Astrocyte (in vitro differentiated cells and primary cell): ENCODE results near the gene P4HA2. TPM values are rescaled to one million over a fixed set of nuclear protein-coding genes. Genes with fewer than 3 reads are reported as not detected.

ENCODE experiments used
- DNase-seq: peaks from one replicate; pipeline ENCODE4 v3.0.0-alpha.2; 2010; ENCODE audit warnings: low read depth
- FAIRE-seq: peaks from 2 replicates; lab custom pipeline; 2011; peaks lifted over from hg19 to GRCh38; lab: Jason Lieb, UNC
- H2AFZ ChIP-seq: 2 replicates; pipeline ENCODE4 v1.6.0; 2012; ENCODE audit warnings: low read depth, low read length, inconsistent platforms
- H3K27ac ChIP-seq: 2 replicates; pipeline ENCODE4 v1.5.1; 2011; ENCODE audit warnings: low read depth, low read length, inconsistent platforms
- H3K27me3 ChIP-seq: 2 replicates; pipeline ENCODE4 v1.6.0; 2011; ENCODE audit warnings: low read length, inconsistent platforms; ENCODE audit not compliant: insufficient read depth
- H3K36me3 ChIP-seq: 2 replicates; pipeline ENCODE4 v1.5.1; 2011; ENCODE audit warnings: low read length, inconsistent platforms; ENCODE audit not compliant: insufficient read depth
- H3K4me1 ChIP-seq: 2 replicates; pipeline ENCODE4 v1.5.1; 2011; ENCODE audit warnings: low read length, inconsistent platforms; ENCODE audit not compliant: insufficient read depth
- H3K4me2 ChIP-seq: 2 replicates; pipeline ENCODE4 v1.6.0; 2012; ENCODE audit warnings: low read length, inconsistent platforms
- H3K4me3 ChIP-seq: 2 replicates; pipeline ENCODE4 v1.5.1; 2011; ENCODE audit warnings: low read depth, mild to moderate bottlenecking, low read length, inconsistent platforms; ENCODE audit not compliant: insufficient read depth
- H3K79me2 ChIP-seq: 2 replicates; pipeline ENCODE4 v1.6.0; 2012; ENCODE audit warnings: mild to moderate bottlenecking, low read length, inconsistent platforms; ENCODE audit not compliant: insufficient read depth
- H3K9ac ChIP-seq: 2 replicates; pipeline ENCODE4 v1.6.0; 2012; ENCODE audit warnings: mild to moderate bottlenecking, low read length, inconsistent platforms
- H3K9me3 ChIP-seq: 2 replicates; pipeline ENCODE4 v1.5.1; 2012; ENCODE audit warnings: low read depth, mild to moderate bottlenecking, low read length, inconsistent platforms; ENCODE audit not compliant: insufficient read depth
- H4K20me1 ChIP-seq: 2 replicates; pipeline ENCODE4 v1.6.0; 2012; ENCODE audit warnings: low read length, inconsistent platforms; ENCODE audit not compliant: insufficient read depth
- H3K27ac Mint-ChIP-seq: one replicate; pipeline ENCODE4 v1.8.0; 2021; ENCODE audit warnings: mild to moderate bottlenecking, mixed read lengths; ENCODE audit not compliant: unreplicated experiment
- H3K27me3 Mint-ChIP-seq: one replicate; pipeline ENCODE4 v1.8.0; 2021; ENCODE audit warnings: low read depth, mixed read lengths; ENCODE audit not compliant: unreplicated experiment
- H3K36me3 Mint-ChIP-seq: one replicate; pipeline ENCODE4 v1.8.0; 2021; ENCODE audit warnings: low read depth, mixed read lengths; ENCODE audit not compliant: unreplicated experiment
- H3K4me1 Mint-ChIP-seq: one replicate; pipeline ENCODE4 v1.8.0; 2021; ENCODE audit warnings: low read depth, mixed read lengths; ENCODE audit not compliant: unreplicated experiment
- H3K4me3 Mint-ChIP-seq: one replicate; pipeline ENCODE4 v1.8.0; 2021; ENCODE audit warnings: mild to moderate bottlenecking, moderate library complexity, mixed read lengths; ENCODE audit not compliant: unreplicated experiment
- H3K9me3 Mint-ChIP-seq: one replicate; pipeline ENCODE4 v1.8.0; 2021; ENCODE audit warnings: mild to moderate bottlenecking, mixed read lengths; ENCODE audit not compliant: unreplicated experiment
- EZH2 ChIP-seq: IDR thresholded peaks from 2 replicates; pipeline ENCODE4 v1.6.1; 2012; ENCODE audit warnings: mild to moderate bottlenecking, low read length, inconsistent platforms; ENCODE audit not compliant: insufficient read depth
- total RNA-seq: library from RNA; stranded (reverse); gene quantifications from 2 replicates; pipeline ENCODE4 v1.2.1, GENCODE V29; 2021
- TF ChIP-seq, protein P1 (sequence below): IDR thresholded peaks from 2 replicates; pipeline ENCODE4 v1.5.1; 2011; ENCODE audit warnings: low read depth, mild to moderate bottlenecking, inconsistent platforms, low read length, moderate library complexity; ENCODE audit not compliant: insufficient read depth

The P4HA2 gene
- total RNA-seq, 1 donor from 2014 or later, result 214 TPM

DNA sequence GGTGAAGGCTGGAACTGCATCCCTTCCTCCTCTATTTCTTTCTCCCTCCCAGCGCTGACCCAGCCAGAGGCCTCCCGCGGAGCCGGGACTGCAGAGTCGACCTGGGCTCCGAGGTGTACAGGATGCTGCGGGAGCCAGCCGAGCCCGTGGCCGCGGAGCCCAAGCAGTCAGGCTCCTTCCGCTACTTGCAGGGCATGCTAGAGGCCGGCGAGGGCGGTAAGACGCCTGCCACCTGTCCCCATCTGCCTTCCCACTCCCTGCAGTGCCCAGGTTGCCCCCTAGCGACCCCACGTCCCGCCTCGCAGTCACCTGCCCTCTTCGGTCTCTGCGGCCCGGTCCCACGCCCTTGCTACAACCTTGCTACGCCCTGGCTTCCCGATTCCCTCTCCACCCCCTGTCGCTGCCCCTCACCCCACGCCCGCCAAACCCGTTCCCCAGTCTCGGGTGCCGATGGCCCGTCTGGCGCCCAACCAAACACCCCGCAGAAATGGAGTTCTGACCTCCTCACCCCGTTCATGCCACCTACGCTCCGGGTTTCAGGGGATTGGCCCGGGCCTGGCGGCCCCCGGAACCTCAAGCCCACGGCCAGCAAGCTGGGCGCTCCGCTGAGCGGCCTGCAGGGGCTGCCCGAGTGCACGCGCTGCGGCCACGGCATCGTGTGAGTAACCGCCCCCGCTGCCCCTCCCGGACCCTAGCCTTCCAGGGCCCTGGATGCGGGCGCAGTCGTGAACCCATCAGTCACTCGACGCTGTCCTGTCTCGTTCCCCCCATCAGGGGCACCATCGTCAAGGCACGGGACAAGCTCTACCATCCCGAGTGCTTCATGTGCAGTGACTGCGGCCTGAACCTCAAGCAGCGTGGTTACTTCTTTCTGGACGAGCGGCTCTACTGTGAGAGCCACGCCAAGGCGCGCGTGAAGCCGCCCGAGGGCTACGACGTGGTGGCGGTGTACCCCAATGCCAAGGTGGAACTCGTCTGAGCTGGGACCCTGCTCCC is 43.9 kb upstream of the P4HA2 start:
- Histone ChIP-seq H3K36me3 (peaks cover 28% of the 10 kb centered on the region), H3K9ac (no peak overlapping the region), H3K27me3 (no peaks in the 10 kb centered on the region), H2AFZ (no peak overlapping the region), H3K9me3 (no peaks in the 10 kb centered on the region), H3K79me2 (peaks cover 42% of the 10 kb centered on the region), H3K4me1 (peaks cover 32% of the 10 kb centered on the region), H3K4me2 (no peak overlapping the region), H4K20me1 (peaks cover 79% of the 10 kb centered on the region), H3K4me3 (no peak overlapping the region), H3K27ac (no peak overlapping the region)
- H3K36me3 Mint-ChIP-seq, result peaks cover 38% of the 10 kb centered on the region
- H3K27me3 Mint-ChIP-seq, result no peaks in the 10 kb centered on the region
- TF ChIP-seq, protein P1, sequence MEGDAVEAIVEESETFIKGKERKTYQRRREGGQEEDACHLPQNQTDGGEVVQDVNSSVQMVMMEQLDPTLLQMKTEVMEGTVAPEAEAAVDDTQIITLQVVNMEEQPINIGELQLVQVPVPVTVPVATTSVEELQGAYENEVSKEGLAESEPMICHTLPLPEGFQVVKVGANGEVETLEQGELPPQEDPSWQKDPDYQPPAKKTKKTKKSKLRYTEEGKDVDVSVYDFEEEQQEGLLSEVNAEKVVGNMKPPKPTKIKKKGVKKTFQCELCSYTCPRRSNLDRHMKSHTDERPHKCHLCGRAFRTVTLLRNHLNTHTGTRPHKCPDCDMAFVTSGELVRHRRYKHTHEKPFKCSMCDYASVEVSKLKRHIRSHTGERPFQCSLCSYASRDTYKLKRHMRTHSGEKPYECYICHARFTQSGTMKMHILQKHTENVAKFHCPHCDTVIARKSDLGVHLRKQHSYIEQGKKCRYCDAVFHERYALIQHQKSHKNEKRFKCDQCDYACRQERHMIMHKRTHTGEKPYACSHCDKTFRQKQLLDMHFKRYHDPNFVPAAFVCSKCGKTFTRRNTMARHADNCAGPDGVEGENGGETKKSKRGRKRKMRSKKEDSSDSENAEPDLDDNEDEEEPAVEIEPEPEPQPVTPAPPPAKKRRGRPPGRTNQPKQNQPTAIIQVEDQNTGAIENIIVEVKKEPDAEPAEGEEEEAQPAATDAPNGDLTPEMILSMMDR, result no peak
- TF ChIP-seq EZH2, result no peak
- peaks cover 18% of the 10 kb centered on the region for H3K4me1 Mint-ChIP-seq
- H3K9me3 Mint-ChIP-seq, result no peaks in the 10 kb centered on the region
- no peak overlapping the region for H3K4me3 Mint-ChIP-seq
- FAIRE-seq (no peak), DNase-seq (no peak)
- peak overlapping the region; percentile 26 for H3K27ac Mint-ChIP-seq

DNA sequence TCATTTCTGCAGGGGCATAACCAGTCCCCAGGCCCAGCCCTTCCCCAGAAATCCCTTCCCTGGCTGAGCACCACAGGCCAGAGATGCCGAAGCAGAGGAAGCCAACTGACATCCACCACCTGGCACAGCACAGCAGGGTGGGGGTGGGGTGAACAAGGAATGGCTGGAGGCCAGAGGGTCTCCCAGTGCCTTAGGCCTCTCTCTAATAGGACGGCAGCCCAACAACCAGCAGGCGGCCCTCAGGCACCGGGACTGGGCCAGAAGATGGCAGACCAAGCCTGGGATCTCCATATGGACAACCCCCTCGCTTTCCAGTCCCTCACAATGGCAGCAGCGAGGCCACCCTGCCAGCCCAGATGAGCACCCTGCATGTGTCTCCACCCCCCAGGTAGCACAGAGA is 43.1 kb upstream of the P4HA2 start:
- no peak overlapping the region for H3K27ac Mint-ChIP-seq
- peaks cover 21% of the 10 kb centered on the region for H3K4me1 Mint-ChIP-seq
- H3K9me3 Mint-ChIP-seq, result no peaks in the 10 kb centered on the region
- Histone ChIP-seq H2AFZ (no peak overlapping the region), H3K4me1 (peaks cover 41% of the 10 kb centered on the region), H3K79me2 (peaks cover 49% of the 10 kb centered on the region), H3K9ac (no peak overlapping the region), H3K9me3 (no peaks in the 10 kb centered on the region), H4K20me1 (peaks cover 85% of the 10 kb centered on the region), H3K4me2 (no peak overlapping the region), H3K27ac (no peak overlapping the region), H3K4me3 (no peak overlapping the region), H3K36me3 (peaks cover 33% of the 10 kb centered on the region), H3K27me3 (no peaks in the 10 kb centered on the region)
- no peak for TF ChIP-seq EZH2
- TF ChIP-seq, protein P1, result no peak
- H3K4me3 Mint-ChIP-seq, result no peak overlapping the region
- no peak for DNase-seq
- no peaks in the 10 kb centered on the region for H3K27me3 Mint-ChIP-seq
- no peak for FAIRE-seq
- peaks cover 40% of the 10 kb centered on the region for H3K36me3 Mint-ChIP-seq

DNA sequence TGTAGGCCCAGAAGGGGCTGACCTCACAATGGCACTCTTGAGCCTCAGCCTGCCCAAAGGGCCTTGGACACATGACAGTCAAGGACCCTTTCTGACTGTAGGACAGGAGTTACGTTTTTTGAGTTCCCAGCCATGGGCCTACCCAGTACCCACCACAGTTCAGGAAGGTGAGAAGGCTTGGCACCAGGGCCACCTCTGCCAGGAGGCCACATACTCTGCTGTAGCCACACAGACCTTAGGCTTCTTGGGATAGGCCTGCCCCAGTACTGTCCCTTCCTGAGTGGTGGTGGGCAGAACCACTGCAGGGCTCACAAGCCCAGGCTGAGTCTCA is 42.6 kb upstream of the P4HA2 start:
- Histone ChIP-seq H3K4me3 (no peak overlapping the region), H3K36me3 (peaks cover 33% of the 10 kb centered on the region), H3K4me2 (no peak overlapping the region), H4K20me1 (peaks cover 88% of the 10 kb centered on the region), H3K27me3 (no peaks in the 10 kb centered on the region), H3K9ac (no peak overlapping the region), H2AFZ (no peak overlapping the region), H3K9me3 (no peaks in the 10 kb centered on the region), H3K4me1 (peaks cover 45% of the 10 kb centered on the region), H3K79me2 (peaks cover 51% of the 10 kb centered on the region), H3K27ac (no peak overlapping the region)
- Mint-ChIP-seq H3K27me3 (no peaks in the 10 kb centered on the region), H3K9me3 (no peaks in the 10 kb centered on the region), H3K4me3 (no peak overlapping the region), H3K4me1 (peaks cover 21% of the 10 kb centered on the region), H3K36me3 (peaks cover 36% of the 10 kb centered on the region), H3K27ac (no peak overlapping the region)
- FAIRE-seq, result no peak
- no peak for DNase-seq
- no peak for TF ChIP-seq EZH2
- TF ChIP-seq, protein P1, result no peak
